H9 (cell line): Measurements from ENCODE around the gene AQP3. TPM values are rescaled to one million over a fixed set of nuclear protein-coding genes. Genes with fewer than 3 reads are reported as not detected.
A peak's percentile ranks its signal among the peaks of the same experiment; 100 is the strongest.
"Not testable (repeated sequence)": the region's sequence is repeated elsewhere in the genome, so short reads cannot be mapped to it uniquely, and the experiment has no call there.

Experiments
- DNase-seq: peaks from one replicate; pipeline ENCODE4 v3.0.0-alpha.2; 2017
- H2AFZ ChIP-seq: one replicate; pipeline ENCODE4 v1.6.1; 2013; ENCODE audit warnings: mild to moderate bottlenecking, low read length, control low read depth, moderate library complexity
- H2AK5ac ChIP-seq: 2 replicates; pipeline ENCODE4 v1.6.1; 2013; ENCODE audit warnings: low read length, control low read depth, mixed read lengths; ENCODE audit not compliant: insufficient read length
- H2BK120ac ChIP-seq: one replicate; pipeline ENCODE4 v1.6.1; 2013; ENCODE audit warnings: low read depth, mild to moderate bottlenecking, low read length, control low read depth, inconsistent platforms; ENCODE audit not compliant: poor library complexity, severe bottlenecking
- H2BK12ac ChIP-seq: 2 replicates; pipeline ENCODE4 v1.6.1; 2013; ENCODE audit warnings: low read length, control low read depth, mixed read lengths, low read depth; ENCODE audit not compliant: insufficient read length
- H2BK15ac ChIP-seq: 2 replicates; pipeline ENCODE4 v1.6.1; 2013; ENCODE audit warnings: low read depth, low read length, control low read depth
- H2BK20ac ChIP-seq: one replicate; pipeline ENCODE4 v1.6.1; 2013; ENCODE audit warnings: low read depth, mild to moderate bottlenecking, low read length, control low read depth, inconsistent platforms; ENCODE audit not compliant: poor library complexity, severe bottlenecking
- H2BK5ac ChIP-seq: 2 replicates; pipeline ENCODE4 v1.6.1; 2013; ENCODE audit warnings: low read length, control low read depth, mixed read lengths; ENCODE audit not compliant: insufficient read length
- H3K14ac ChIP-seq: 2 replicates; pipeline ENCODE4 v1.6.1; 2013; ENCODE audit warnings: low read length, control low read depth; ENCODE audit not compliant: insufficient read depth
- H3K18ac ChIP-seq: 2 replicates; pipeline ENCODE4 v1.6.1; 2013; ENCODE audit warnings: low read depth, mild to moderate bottlenecking, mixed read lengths, low read length, control low read depth; ENCODE audit not compliant: insufficient read length
- H3K23ac ChIP-seq: 2 replicates; pipeline ENCODE4 v1.6.1; 2013; ENCODE audit warnings: low read length, control low read depth, mixed read lengths, low read depth; ENCODE audit not compliant: insufficient read length
- H3K23me2 ChIP-seq: 2 replicates; pipeline ENCODE4 v1.6.1; 2013; ENCODE audit warnings: low read depth, mild to moderate bottlenecking, mixed read lengths, low read length, control low read depth; ENCODE audit not compliant: insufficient read length, poor library complexity, severe bottlenecking
- H3K27ac ChIP-seq: 2 replicates; pipeline ENCODE4 v1.5.1; 2013; ENCODE audit warnings: low read length, control low read depth, mixed read lengths, low read depth; ENCODE audit not compliant: insufficient read length
- H3K27me3 ChIP-seq: 2 replicates; pipeline ENCODE4 v1.6.1; 2013; ENCODE audit warnings: low read length, control low read depth, inconsistent platforms; ENCODE audit not compliant: insufficient read depth
- H3K4ac ChIP-seq: 2 replicates; pipeline ENCODE4 v1.6.1; 2013; ENCODE audit warnings: low read depth, mild to moderate bottlenecking, control low read depth, inconsistent platforms, low read length, moderate library complexity
- H3K4me1 ChIP-seq: 2 replicates; pipeline ENCODE4 v1.6.1; 2013; ENCODE audit warnings: low read length, control low read depth, inconsistent platforms; ENCODE audit not compliant: insufficient read depth
- H3K4me2 ChIP-seq: 2 replicates; pipeline ENCODE4 v1.6.1; 2013; ENCODE audit warnings: low read length, control low read depth, mixed read lengths; ENCODE audit not compliant: insufficient read length, insufficient read depth
- H3K56ac ChIP-seq: 2 replicates; pipeline ENCODE4 v1.6.1; 2013; ENCODE audit warnings: low read depth, mild to moderate bottlenecking, mixed read lengths, low read length, control low read depth; ENCODE audit not compliant: insufficient read length
- H3K79me1 ChIP-seq: 2 replicates; pipeline ENCODE4 v1.6.1; 2013; ENCODE audit warnings: low read depth, mild to moderate bottlenecking, moderate library complexity, low read length, control low read depth, inconsistent platforms; ENCODE audit not compliant: insufficient read depth, poor library complexity, severe bottlenecking
- H3K79me2 ChIP-seq: 2 replicates; pipeline ENCODE4 v1.6.1; 2013; ENCODE audit warnings: low read length, control low read depth, inconsistent platforms; ENCODE audit not compliant: insufficient read depth
- H3K9ac ChIP-seq: 2 replicates; pipeline ENCODE4 v1.6.1; 2013; ENCODE audit warnings: low read length, control low read depth, mixed read lengths; ENCODE audit not compliant: insufficient read length; ENCODE audit errors: extremely low read depth
- H3K9me3 ChIP-seq: one replicate; pipeline ENCODE4 v1.6.1; 2013; ENCODE audit warnings: low read depth, low read length, inconsistent platforms; ENCODE audit not compliant: control insufficient read depth
- H3T11ph ChIP-seq: one replicate; pipeline ENCODE4 v1.6.1; 2013; ENCODE audit warnings: mild to moderate bottlenecking, low read length, control low read depth, inconsistent platforms
- H4K20me1 ChIP-seq: one replicate; pipeline ENCODE4 v1.6.1; 2013; ENCODE audit not compliant: control insufficient read depth, insufficient read length, insufficient read depth
- H4K5ac ChIP-seq: 2 replicates; pipeline ENCODE4 v1.6.1; 2013; ENCODE audit warnings: low read depth, mild to moderate bottlenecking, mixed read lengths, low read length, control low read depth; ENCODE audit not compliant: insufficient read length
- H4K8ac ChIP-seq: replicated peaks from 2 replicates; pipeline ENCODE4 v1.6.1; 2013; ENCODE audit warnings: low read length, control low read depth, mixed read lengths, low read depth; ENCODE audit not compliant: insufficient read length
- H4K91ac ChIP-seq: 2 replicates; pipeline ENCODE4 v1.6.1; 2013; ENCODE audit warnings: low read depth, mild to moderate bottlenecking, moderate library complexity, mixed read lengths, low read length, control low read depth; ENCODE audit not compliant: insufficient read length
- H3K27ac Mint-ChIP-seq, 3 experiments: 2 replicates in 2 of 3; 3 replicates in 1 of 3; pipeline ENCODE4 v1.8.0; 2020 to 2021; ENCODE audit warnings: mixed read lengths in 3 of 3, mild to moderate bottlenecking in 1 of 3, moderate library complexity in 1 of 3
- H3K27me3 Mint-ChIP-seq: 2 replicates; pipeline ENCODE4 v1.8.0; 2021; ENCODE audit warnings: low read depth, mild to moderate bottlenecking, moderate library complexity, mixed read lengths
- H3K36me3 Mint-ChIP-seq, 3 experiments: 2 replicates in 2 of 3; 3 replicates in 1 of 3; pipeline ENCODE4 v1.8.0; 2020 to 2021; ENCODE audit warnings: low read depth in 3 of 3, mixed read lengths in 3 of 3; ENCODE audit not compliant: insufficient read depth in 1 of 3
- H3K4me1 Mint-ChIP-seq, 2 experiments: 2 replicates each; pipeline ENCODE4 v1.8.0; 2020; ENCODE audit warnings: mixed read lengths in 2 of 2
- H3K4me3 Mint-ChIP-seq, 2 experiments: 2 replicates in 1 of 2; 3 replicates in 1 of 2; pipeline ENCODE4 v1.8.0; 2020 to 2021; ENCODE audit warnings: mild to moderate bottlenecking in 2 of 2, mixed read lengths in 2 of 2, moderate library complexity in 1 of 2
- H3K9me3 Mint-ChIP-seq, 2 experiments: 2 replicates in 1 of 2; 3 replicates in 1 of 2; pipeline ENCODE4 v1.8.0; 2020; ENCODE audit warnings: mild to moderate bottlenecking in 2 of 2, mixed read lengths in 2 of 2, moderate library complexity in 1 of 2
- CTCF ChIP-seq: fragments of 200-600 bp; sonication (generic); conservative IDR thresholded peaks from 3 replicates; pipeline ENCODE4 v1.8.0; 2021; ENCODE audit warnings: antibody characterized with exemption, mild to moderate bottlenecking
- WGBS: extraction: QIAGEN DNeasy Blood & Tissue Kit; methylation state at CpG from one replicate; pipeline ENCODE4 v1.1.7; 2013; ENCODE audit warnings: missing lambda C conversion rate, low lambda C conversion rate, mixed read lengths; ENCODE audit not compliant: insufficient read length; ENCODE audit errors: extremely low coverage; 5-methylcytosine and 5-hydroxymethylcytosine counted together
- long read RNA-seq: library from polyadenylated mRNA; unstranded; transcript quantifications from one replicate; pipeline ENCODE4 v2.0.0, GENCODE V29; 2020
- total RNA-seq: library from RNA; stranded (reverse); gene quantifications from 2 replicates; pipeline ENCODE4 v1.2.1, GENCODE V29; 2021

Gene AQP3
- 1.6 TPM in 2 replicates for total RNA-seq
- long read RNA-seq, transcript AQP3-201 (6 exons, 1,871 nt), result major isoform, 19 of 19 reads
- long read RNA-seq, partial matches to known transcripts, result 0 of 19 reads
- long read RNA-seq, other reads (novel, unspliced or antisense), result 0 of 19 reads

- H3K79me2 ChIP-seq, result no peaks in the 10 kb centered on the region
- H2AK5ac ChIP-seq, result no peak within 1 kb of the TSS
- no peak within 1 kb of the TSS; the same call in 1 of the 2 replicates for H3K14ac ChIP-seq
- no peak within 1 kb of the TSS for H3K4ac ChIP-seq
- Mint-ChIP-seq H3K27me3 (peaks cover 50% of the 10 kb centered on the region), H3K4me1 (peaks cover 26 to 45% of the 10 kb centered on the region in 2 experiments), H3K9me3 (no peaks in the 10 kb centered on the region), H3K36me3 (no peaks in the 10 kb centered on the region), H3K27ac (peak within 1 kb of the TSS in 1 of 3 experiments; percentile 48; a peak in 1 of 7 replicates), H3K4me3 (peak within 1 kb of the TSS; percentile 73 to 87)
- no peak within 1 kb of the TSS for H3T11ph ChIP-seq
- H3K23me2 ChIP-seq, result peaks cover 6% of the 10 kb centered on the region
- peak; percentile 35; the same call in 1 of the 3 replicates for TF ChIP-seq CTCF
- no peak within 1 kb of the TSS for H4K91ac ChIP-seq
- H3K27ac ChIP-seq, result no peak within 1 kb of the TSS
- no peaks in the 10 kb centered on the region for H4K20me1 ChIP-seq
- H2BK15ac ChIP-seq, result no peak within 1 kb of the TSS
- H3K9ac ChIP-seq, result no peak within 1 kb of the TSS
- H4K8ac ChIP-seq, result no peak within 1 kb of the TSS
- H3K23ac ChIP-seq, result no peak within 1 kb of the TSS
- peaks cover 4% of the 10 kb centered on the region; the same call in 1 of the 2 replicates for H3K4me1 ChIP-seq
- H2BK120ac ChIP-seq, result no peak within 1 kb of the TSS
- no peak within 1 kb of the TSS for H3K18ac ChIP-seq
- DNase-seq, result peak; percentile 83
- H2BK12ac ChIP-seq, result no peak within 1 kb of the TSS
- H3K4me2 ChIP-seq, result peak within 1 kb of the TSS; percentile 79
- H3K27me3 ChIP-seq, result peaks cover 4% of the 10 kb centered on the region; the same call in 1 of the 2 replicates
- H2AFZ ChIP-seq, result no peak within 1 kb of the TSS
- H3K9me3 ChIP-seq, result no peaks in the 10 kb centered on the region
- no peak within 1 kb of the TSS for H4K5ac ChIP-seq
- H3K56ac ChIP-seq, result no peak within 1 kb of the TSS
- no CpG with 5 or more reads among the region's 50 CpGs for WGBS
- H3K79me1 ChIP-seq, result no peaks in the 10 kb centered on the region
- H2BK5ac ChIP-seq, result no peak within 1 kb of the TSS
- H2BK20ac ChIP-seq, result no peak within 1 kb of the TSS
These were observed at the start of gene AQP3 for GRCh38 chr9:33446946-33447798. Gene AQP3, minus strand, starts transcription at chr9:33447593. Its CDS starts 63 bp downstream, at chr9:33447530.

- not testable (repeated sequence) for H3K4me2 ChIP-seq, H3K4ac ChIP-seq, H3K27ac Mint-ChIP-seq, H4K20me1 ChIP-seq, H3K27me3 ChIP-seq, H4K5ac ChIP-seq, H3T11ph ChIP-seq, H3K23me2 ChIP-seq, H3K79me2 ChIP-seq, H3K56ac ChIP-seq, H2BK5ac ChIP-seq, H3K36me3 Mint-ChIP-seq, H3K9me3 ChIP-seq, H3K4me1 Mint-ChIP-seq, H2BK15ac ChIP-seq, H2BK20ac ChIP-seq, H4K8ac ChIP-seq, H4K91ac ChIP-seq, H3K14ac ChIP-seq, H3K27ac ChIP-seq, H3K18ac ChIP-seq, H2AFZ ChIP-seq, H3K9me3 Mint-ChIP-seq, H3K23ac ChIP-seq, H3K27me3 Mint-ChIP-seq, H3K4me3 Mint-ChIP-seq, DNase-seq, H2BK12ac ChIP-seq, H3K4me1 ChIP-seq, H3K9ac ChIP-seq, H2BK120ac ChIP-seq, H2AK5ac ChIP-seq, H3K79me1 ChIP-seq
- WGBS, result no CpG with 5 or more reads among the region's 2 CpGs
These were observed 46.4 kb upstream of the AQP3 start for GRCh38 chr9:33493819-33494218.
